SHP77 treated with DMSO at 0.1 percent for 48 hours (cell line): Measurements from ENCODE around the gene TKT.

ENCODE experiments used
- DNase-seq: peaks from one replicate; lab custom pipeline; 2025; lab: John Stamatoyannopoulos, UW

TKT gene

GRCh38 chr3:53181024-53181371 is 74.8 kb downstream of the TKT start:
- DNase-seq, result no peak

GRCh38 chr3:53180305-53181023 is 75.4 kb downstream of the TKT start:
- no peak for DNase-seq

- DNase-seq, result no peak
These were observed 76.2 kb downstream of the TKT start for GRCh38 chr3:53179580-53179979.

GRCh38 chr3:53178246-53178645 is 77.6 kb downstream of the TKT start:
- DNase-seq, result no peak

- no peak for DNase-seq
These were observed 79.9 kb downstream of the TKT start for GRCh38 chr3:53175613-53176540.
